Measurements from ENCODE around the gene CHP2. TPM values are rescaled to one million over a fixed set of nuclear protein-coding genes. Genes with fewer than 3 reads are reported as not detected.

The CHP2 gene
- total RNA-seq, 2 experiments from 2014 or later: not detected

- DNase-seq (no peak), ATAC-seq (no peak)
- no peaks in the 10 kb centered on the region for H3K36me3 Mint-ChIP-seq (ENCODE audit: low read depth)
- CTCF ChIA-PET: no interaction called here
- no peaks in the 10 kb centered on the region for H3K9me3 Mint-ChIP-seq
- no peak for TF ChIP-seq CTCF (IDR thresholded peaks at IDR 0.05)
- POLR2A ChIA-PET: no interaction called here
- H3K4me1 Mint-ChIP-seq (ENCODE audit: low read depth): no peaks in the 10 kb centered on the region
- H3K27ac Mint-ChIP-seq: no peak overlapping the region
- intact Hi-C loops (cut with micrococcal nuclease): no loop called here
- no peak overlapping the region for H3K4me3 Mint-ChIP-seq
- H3K27me3 Mint-ChIP-seq: no peaks in the 10 kb centered on the region
Measured at GRCh38 chr16:23771027-23771426, 16.2 kb downstream of the CHP2 start.

- no peak overlapping the region for H3K4me3 Mint-ChIP-seq
- no peak for ATAC-seq
- no peaks in the 10 kb centered on the region for H3K9me3 Mint-ChIP-seq
- H3K27ac Mint-ChIP-seq: no peak overlapping the region
- intact Hi-C loops (cut with micrococcal nuclease): no loop called here
- no peaks in the 10 kb centered on the region for H3K27me3 Mint-ChIP-seq
- H3K4me1 Mint-ChIP-seq (ENCODE audit: low read depth): no peaks in the 10 kb centered on the region
- H3K36me3 Mint-ChIP-seq (ENCODE audit: low read depth): no peaks in the 10 kb centered on the region
- ChIA-PET POLR2A (interaction anchor here (0.6 kb wide), 2 partner anchors 61 to 111 kb away, joined by 3 read pairs; no protein-coding TSS in a partner anchor), CTCF (no interaction called here)
- no peak for TF ChIP-seq CTCF (IDR thresholded peaks at IDR 0.05)
- DNase-seq: no peak
Measured at GRCh38 chr16:23771642-23772041, 16.8 kb downstream of the CHP2 start.

- ChIA-PET POLR2A (no interaction called here), CTCF (no interaction called here)
- intact Hi-C loops (cut with micrococcal nuclease): no loop called here
- H3K9me3 Mint-ChIP-seq: no peaks in the 10 kb centered on the region
- DNase-seq (no peak), ATAC-seq (no peak)
- H3K36me3 Mint-ChIP-seq (ENCODE audit: low read depth): no peaks in the 10 kb centered on the region
- H3K4me1 Mint-ChIP-seq (ENCODE audit: low read depth): no peaks in the 10 kb centered on the region
- no peak overlapping the region for H3K27ac Mint-ChIP-seq
- no peak for TF ChIP-seq CTCF (IDR thresholded peaks at IDR 0.05)
- peaks cover 3% of the 10 kb centered on the region for H3K27me3 Mint-ChIP-seq
- H3K4me3 Mint-ChIP-seq: no peak overlapping the region
Measured at GRCh38 chr16:23773339-23773738, 18.5 kb downstream of the CHP2 start.

- intact Hi-C loops (cut with micrococcal nuclease): no loop called here
- no peaks in the 10 kb centered on the region for H3K36me3 Mint-ChIP-seq (ENCODE audit: low read depth)
- no peak overlapping the region for H3K27ac Mint-ChIP-seq
- CTCF ChIA-PET: no interaction called here
- peaks cover 20% of the 10 kb centered on the region for H3K27me3 Mint-ChIP-seq
- DNase-seq (no peak), ATAC-seq (no peak)
- H3K4me1 Mint-ChIP-seq (ENCODE audit: low read depth): no peaks in the 10 kb centered on the region
- no peak overlapping the region for H3K4me3 Mint-ChIP-seq
- no peaks in the 10 kb centered on the region for H3K9me3 Mint-ChIP-seq
- no peak for TF ChIP-seq CTCF (IDR thresholded peaks at IDR 0.05)
- POLR2A ChIA-PET: no interaction called here
Measured at GRCh38 chr16:23781176-23781575, 26.4 kb downstream of the CHP2 start.

- intact Hi-C loops (cut with micrococcal nuclease): no loop called here
- ChIA-PET CTCF (no interaction called here), POLR2A (no interaction called here)
- H3K4me1 Mint-ChIP-seq (ENCODE audit: low read depth): no peaks in the 10 kb centered on the region
- H3K9me3 Mint-ChIP-seq: no peaks in the 10 kb centered on the region
- no peaks in the 10 kb centered on the region for H3K36me3 Mint-ChIP-seq (ENCODE audit: low read depth)
- H3K27me3 Mint-ChIP-seq: peaks cover 10% of the 10 kb centered on the region
- no peak for DNase-seq
- ATAC-seq: no peak
- no peak overlapping the region for H3K4me3 Mint-ChIP-seq
- TF ChIP-seq CTCF (IDR thresholded peaks at IDR 0.05): no peak
- no peak overlapping the region for H3K27ac Mint-ChIP-seq
Measured at GRCh38 chr16:23784811-23785447, 30.1 kb downstream of the CHP2 start.

All from activated CD8-positive, alpha-beta T cell treated with anti-CD3 and anti-CD28 coated beads for 36 hours (primary cell).